HG03103 (cell line): ENCODE measurements around the gene APOBEC3H.

Experiments
- ATAC-seq: cut with Tn5 transposase; IDR thresholded peaks from one replicate; pipeline ENCODE4 v1.9.1; 2021; ENCODE audit warnings: low read depth; ENCODE audit not compliant: unreplicated experiment

APOBEC3H gene

GRCh38 chr22:39106326-39106725, 9.3 kb downstream of the APOBEC3H start:
- ATAC-seq: no peak

GRCh38 chr22:39108487-39108886, 11.4 kb downstream of the APOBEC3H start:
- ATAC-seq: no peak

GRCh38 chr22:39109361-39109760, 12.3 kb downstream of the APOBEC3H start:
- ATAC-seq: no peak

- no peak for ATAC-seq
Observed at GRCh38 chr22:39110631-39111561, 13.9 kb downstream of the APOBEC3H start.

GRCh38 chr22:39114112-39114511, 17.1 kb downstream of the APOBEC3H start:
- ATAC-seq: no peak

- no peak for ATAC-seq
Observed at GRCh38 chr22:39115570-39115969, 18.5 kb downstream of the APOBEC3H start.

GRCh38 chr22:39115977-39116621, 19.1 kb downstream of the APOBEC3H start:
- ATAC-seq: no peak

- no peak for ATAC-seq
Observed at GRCh38 chr22:39117585-39118191, 20.6 kb downstream of the APOBEC3H start.

- ATAC-seq: no peak
Observed at GRCh38 chr22:39120983-39121382, 23.9 kb downstream of the APOBEC3H start.

- ATAC-seq: no peak
Observed at GRCh38 chr22:39122772-39123470, 25.9 kb downstream of the APOBEC3H start.

GRCh38 chr22:39123751-39124581, 26.9 kb downstream of the APOBEC3H start:
- no peak for ATAC-seq

- no peak for ATAC-seq
Observed at GRCh38 chr22:39125622-39126021, 28.6 kb downstream of the APOBEC3H start.

- ATAC-seq: no peak
Observed at GRCh38 chr22:39128508-39128907, 31.5 kb downstream of the APOBEC3H start.

- no peak for ATAC-seq
Observed at GRCh38 chr22:39129081-39129480, 32.0 kb downstream of the APOBEC3H start.

GRCh38 chr22:39129746-39130145, 32.7 kb downstream of the APOBEC3H start:
- ATAC-seq: no peak

GRCh38 chr22:39130152-39130704, 33.2 kb downstream of the APOBEC3H start:
- no peak for ATAC-seq

GRCh38 chr22:39130892-39131855, 34.1 kb downstream of the APOBEC3H start:
- no peak for ATAC-seq

GRCh38 chr22:39132281-39132680, 35.2 kb downstream of the APOBEC3H start:
- no peak for ATAC-seq
